Islet of Langerhans (tissue), 1 donor: ENCODE measurements around the gene SLC17A7.

Source experiments
- FAIRE-seq: peaks from one replicate; lab custom pipeline; 2011; peaks lifted over from hg19 to GRCh38; lab: Jason Lieb, UNC

The SLC17A7 gene

GRCh38 chr19:49407079-49407478 is 34.2 kb downstream of the SLC17A7 start:
- no peak for FAIRE-seq

- FAIRE-seq: no peak
Observed at GRCh38 chr19:49403404-49404187, 37.7 kb downstream of the SLC17A7 start.

- no peak for FAIRE-seq
Observed at GRCh38 chr19:49400029-49400428, 41.3 kb downstream of the SLC17A7 start.

GRCh38 chr19:49398931-49399330 is 42.4 kb downstream of the SLC17A7 start:
- FAIRE-seq: no peak

- FAIRE-seq: no peak
Observed at GRCh38 chr19:49398001-49398615, 43.2 kb downstream of the SLC17A7 start.

- FAIRE-seq: no peak
Observed at GRCh38 chr19:49396738-49397505, 44.4 kb downstream of the SLC17A7 start.

GRCh38 chr19:49395581-49396407 is 45.5 kb downstream of the SLC17A7 start:
- FAIRE-seq: no peak

GRCh38 chr19:49393881-49394280 is 47.4 kb downstream of the SLC17A7 start:
- FAIRE-seq: no peak

- FAIRE-seq: no peak
Observed at GRCh38 chr19:49391581-49392399, 49.5 kb downstream of the SLC17A7 start.

GRCh38 chr19:49390929-49391359 is 50.4 kb downstream of the SLC17A7 start:
- no peak for FAIRE-seq

- no peak for FAIRE-seq
Observed at GRCh38 chr19:49390131-49390928, 51.0 kb downstream of the SLC17A7 start.

GRCh38 chr19:49389406-49389805 is 51.9 kb downstream of the SLC17A7 start:
- FAIRE-seq: no peak

GRCh38 chr19:49387936-49388372 is 53.4 kb downstream of the SLC17A7 start, which contains the start of gene KASH5:
Gene KASH5 (plus strand): TSS chr19:49388249. CDS start chr19:49390884, 2,635 bp downstream.
- no peak for FAIRE-seq

- FAIRE-seq: no peak
Observed at GRCh38 chr19:49383599-49383998, 57.7 kb downstream of the SLC17A7 start.

- FAIRE-seq: no peak
Observed at GRCh38 chr19:49382639-49383038, 58.7 kb downstream of the SLC17A7 start.

- FAIRE-seq: no peak
Observed at GRCh38 chr19:49380391-49380790, 60.9 kb downstream of the SLC17A7 start.
